HG03095 (cell line): ENCODE data around the gene B2M.
"Not testable (repeated sequence)": the region's sequence is repeated elsewhere in the genome, so short reads cannot be mapped to it uniquely, and the experiment has no call there.

Source experiments
- ATAC-seq: cut with Tn5 transposase; IDR thresholded peaks from one replicate; pipeline ENCODE4 v1.9.1; 2021; ENCODE audit warnings: moderate library complexity; ENCODE audit not compliant: unreplicated experiment

B2M gene

DNA sequence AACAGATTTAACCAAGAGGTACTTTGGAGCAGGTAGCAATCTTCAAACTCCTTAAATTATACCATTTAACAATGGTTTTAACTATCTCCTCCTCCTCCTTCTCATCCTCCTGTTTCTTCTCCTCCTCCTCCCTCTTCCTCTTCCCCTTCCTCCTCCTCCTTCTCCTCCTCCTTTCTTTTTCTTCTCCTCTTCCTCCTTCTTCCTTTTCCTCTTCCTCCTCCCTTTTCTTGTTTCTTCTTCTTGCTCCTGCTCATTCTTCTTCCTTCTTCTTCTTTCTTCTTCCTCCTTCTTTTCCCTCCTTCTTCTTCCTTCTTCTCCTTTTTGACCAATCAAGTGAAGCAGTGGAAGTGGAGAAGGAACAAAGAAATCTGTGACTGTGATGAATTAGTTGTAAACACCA, 14.3 kb upstream of the B2M start:
- ATAC-seq = no peak

DNA sequence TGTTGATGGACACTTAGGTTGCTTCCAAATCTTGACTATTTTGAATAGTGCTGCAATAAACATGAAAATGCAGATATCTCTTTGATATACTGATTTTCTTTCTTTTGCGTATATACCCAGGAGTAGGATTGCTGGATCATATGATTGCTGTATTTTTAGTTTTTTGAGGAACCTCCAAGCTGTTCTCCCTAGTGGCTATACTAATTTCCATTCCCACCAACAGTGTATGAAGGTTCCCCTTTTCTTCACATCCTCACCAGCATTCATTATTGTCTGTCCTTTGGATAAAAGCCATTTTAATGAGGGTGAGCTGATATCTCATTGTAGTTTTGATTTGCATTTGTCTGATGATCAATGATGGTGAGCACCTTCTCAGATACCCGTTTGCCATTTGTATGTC, 12.7 kb upstream of the B2M start:
- no peak for ATAC-seq

DNA sequence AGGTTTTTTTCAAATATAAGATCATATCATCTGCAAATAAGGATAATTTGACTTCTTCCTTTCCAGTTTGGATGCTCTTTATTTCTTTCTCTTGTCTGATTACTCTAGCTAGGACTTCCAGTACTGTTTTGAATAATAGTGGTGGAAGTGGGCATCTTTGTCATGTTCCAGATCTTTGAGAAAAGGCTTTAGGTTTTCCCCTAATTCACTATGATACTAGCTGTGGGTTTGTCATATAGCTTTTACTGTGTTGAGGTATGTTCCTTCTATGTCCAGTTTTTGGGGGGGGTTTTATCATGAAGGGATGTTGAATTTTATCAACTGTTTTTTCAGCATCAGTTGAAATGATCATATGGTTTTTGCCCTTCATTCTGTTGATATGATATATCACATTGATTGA, 10.6 kb upstream of the B2M start:
- ATAC-seq = not testable (repeated sequence)

DNA sequence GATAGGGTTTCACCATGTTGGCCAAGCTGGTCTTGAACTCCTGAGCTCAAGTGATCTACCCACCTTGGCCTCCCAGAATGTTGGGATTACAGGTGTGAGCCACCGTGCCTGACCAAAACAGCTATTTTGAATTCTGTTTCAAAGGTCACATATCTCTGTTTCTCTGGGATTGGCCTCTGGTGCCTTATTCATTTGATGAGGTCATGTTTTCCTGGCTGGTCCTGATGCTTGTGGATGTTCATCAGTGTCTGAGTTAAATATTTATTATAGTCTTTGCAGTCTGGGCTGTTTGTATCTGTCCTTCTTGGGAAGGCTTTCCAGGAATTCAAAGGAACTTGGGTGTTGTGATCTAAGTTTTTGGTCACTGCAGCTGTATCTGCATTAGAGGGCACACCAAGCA, 5.3 kb upstream of the B2M start:
- ATAC-seq = no peak

DNA sequence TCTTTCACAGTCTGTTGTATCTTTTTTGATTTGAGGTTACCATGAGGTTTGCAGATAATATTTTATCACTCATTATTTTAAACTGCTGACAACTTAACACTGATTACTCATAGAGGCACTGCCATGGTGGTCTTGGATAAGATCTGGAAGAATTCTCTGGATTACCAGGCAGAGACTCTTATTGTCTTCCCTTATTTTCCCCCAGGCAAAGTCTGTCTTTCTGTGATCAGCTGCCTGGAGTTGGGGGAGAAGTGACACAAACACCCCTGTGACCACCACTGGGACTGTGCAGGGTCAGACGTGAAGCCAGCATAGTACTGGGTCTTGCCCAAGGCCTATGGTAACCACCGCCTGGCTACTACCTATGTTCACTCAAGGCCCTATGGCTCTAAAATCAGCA, 4.9 kb upstream of the B2M start:
- ATAC-seq = no peak

DNA sequence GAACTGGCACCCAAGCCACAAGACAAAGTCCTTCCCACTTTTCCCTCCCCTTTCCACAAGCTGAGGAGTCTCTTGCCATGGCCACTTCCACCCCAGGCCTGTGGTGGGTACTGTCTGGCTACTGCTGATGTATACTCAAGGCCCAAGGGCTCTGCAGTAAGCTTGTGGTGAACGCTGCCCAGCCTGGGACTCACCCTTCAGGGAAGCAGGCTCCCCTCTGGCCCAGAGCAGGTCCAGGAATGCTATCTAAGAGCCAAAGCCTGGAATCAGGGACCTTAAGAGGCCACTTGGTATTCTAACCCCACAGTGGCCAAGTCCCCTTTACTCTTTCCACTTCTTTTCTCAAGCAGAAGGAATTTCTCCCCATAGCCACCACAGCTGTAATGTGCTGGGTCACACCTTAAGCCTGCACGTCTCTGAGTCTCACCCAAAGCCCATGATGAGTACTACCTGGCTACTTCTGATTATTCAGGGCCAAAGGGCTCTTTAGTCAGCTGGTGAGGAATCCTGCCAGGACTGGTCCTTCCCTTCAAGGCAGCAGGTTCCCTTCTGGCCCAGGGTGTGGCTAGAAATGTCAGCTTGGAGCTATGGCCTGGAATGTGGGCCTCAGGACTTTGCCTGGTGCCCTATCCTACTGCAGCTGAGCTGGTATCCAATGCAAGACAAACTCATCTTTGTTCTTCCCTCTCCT, 4.2 kb upstream of the B2M start:
- no peak for ATAC-seq

DNA sequence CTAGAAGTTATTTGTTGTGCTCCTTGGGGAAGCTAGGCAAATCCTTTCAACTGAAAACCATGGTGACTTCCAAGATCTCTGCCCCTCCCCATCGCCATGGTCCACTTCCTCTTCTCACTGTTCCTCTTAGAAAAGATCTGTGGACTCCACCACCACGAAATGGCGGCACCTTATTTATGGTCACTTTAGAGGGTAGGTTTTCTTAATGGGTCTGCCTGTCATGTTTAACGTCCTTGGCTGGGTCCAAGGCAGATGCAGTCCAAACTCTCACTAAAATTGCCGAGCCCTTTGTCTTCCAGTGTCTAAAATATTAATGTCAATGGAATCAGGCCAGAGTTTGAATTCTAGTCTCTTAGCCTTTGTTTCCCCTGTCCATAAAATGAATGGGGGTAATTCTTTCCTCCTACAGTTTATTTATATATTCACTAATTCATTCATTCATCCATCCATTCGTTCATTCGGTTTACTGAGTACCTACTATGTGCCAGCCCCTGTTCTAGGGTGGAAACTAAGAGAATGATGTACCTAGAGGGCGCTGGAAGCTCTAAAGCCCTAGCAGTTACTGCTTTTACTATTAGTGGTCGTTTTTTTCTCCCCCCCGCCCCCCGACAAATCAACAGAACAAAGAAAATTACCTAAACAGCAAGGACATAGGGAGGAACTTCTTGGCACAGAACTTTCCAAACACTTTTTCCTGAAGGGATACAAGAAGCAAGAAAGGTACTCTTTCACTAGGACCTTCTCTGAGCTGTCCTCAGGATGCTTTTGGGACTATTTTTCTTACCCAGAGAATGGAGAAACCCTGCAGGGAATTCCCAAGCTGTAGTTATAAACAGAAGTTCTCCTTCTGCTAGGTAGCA, 851 bp upstream of the B2M start:
- no peak for ATAC-seq

DNA sequence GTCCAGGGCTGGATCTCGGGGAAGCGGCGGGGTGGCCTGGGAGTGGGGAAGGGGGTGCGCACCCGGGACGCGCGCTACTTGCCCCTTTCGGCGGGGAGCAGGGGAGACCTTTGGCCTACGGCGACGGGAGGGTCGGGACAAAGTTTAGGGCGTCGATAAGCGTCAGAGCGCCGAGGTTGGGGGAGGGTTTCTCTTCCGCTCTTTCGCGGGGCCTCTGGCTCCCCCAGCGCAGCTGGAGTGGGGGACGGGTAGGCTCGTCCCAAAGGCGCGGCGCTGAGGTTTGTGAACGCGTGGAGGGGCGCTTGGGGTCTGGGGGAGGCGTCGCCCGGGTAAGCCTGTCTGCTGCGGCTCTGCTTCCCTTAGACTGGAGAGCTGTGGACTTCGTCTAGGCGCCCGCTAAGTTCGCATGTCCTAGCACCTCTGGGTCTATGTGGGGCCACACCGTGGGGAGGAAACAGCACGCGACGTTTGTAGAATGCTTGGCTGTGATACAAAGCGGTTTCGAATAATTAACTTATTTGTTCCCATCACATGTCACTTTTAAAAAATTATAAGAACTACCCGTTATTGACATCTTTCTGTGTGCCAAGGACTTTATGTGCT, 527 bp downstream of the B2M start:
- ATAC-seq = peak; percentile 6

DNA sequence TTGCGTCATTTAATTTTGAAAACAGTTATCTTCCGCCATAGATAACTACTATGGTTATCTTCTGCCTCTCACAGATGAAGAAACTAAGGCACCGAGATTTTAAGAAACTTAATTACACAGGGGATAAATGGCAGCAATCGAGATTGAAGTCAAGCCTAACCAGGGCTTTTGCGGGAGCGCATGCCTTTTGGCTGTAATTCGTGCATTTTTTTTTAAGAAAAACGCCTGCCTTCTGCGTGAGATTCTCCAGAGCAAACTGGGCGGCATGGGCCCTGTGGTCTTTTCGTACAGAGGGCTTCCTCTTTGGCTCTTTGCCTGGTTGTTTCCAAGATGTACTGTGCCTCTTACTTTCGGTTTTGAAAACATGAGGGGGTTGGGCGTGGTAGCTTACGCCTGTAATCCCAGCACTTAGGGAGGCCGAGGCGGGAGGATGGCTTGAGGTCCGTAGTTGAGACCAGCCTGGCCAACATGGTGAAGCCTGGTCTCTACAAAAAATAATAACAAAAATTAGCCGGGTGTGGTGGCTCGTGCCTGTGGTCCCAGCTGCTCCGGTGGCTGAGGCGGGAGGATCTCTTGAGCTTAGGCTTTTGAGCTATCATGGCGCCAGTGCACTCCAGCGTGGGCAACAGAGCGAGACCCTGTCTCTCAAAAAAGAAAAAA, 1.2 kb downstream of the B2M start:
- no peak for ATAC-seq

DNA sequence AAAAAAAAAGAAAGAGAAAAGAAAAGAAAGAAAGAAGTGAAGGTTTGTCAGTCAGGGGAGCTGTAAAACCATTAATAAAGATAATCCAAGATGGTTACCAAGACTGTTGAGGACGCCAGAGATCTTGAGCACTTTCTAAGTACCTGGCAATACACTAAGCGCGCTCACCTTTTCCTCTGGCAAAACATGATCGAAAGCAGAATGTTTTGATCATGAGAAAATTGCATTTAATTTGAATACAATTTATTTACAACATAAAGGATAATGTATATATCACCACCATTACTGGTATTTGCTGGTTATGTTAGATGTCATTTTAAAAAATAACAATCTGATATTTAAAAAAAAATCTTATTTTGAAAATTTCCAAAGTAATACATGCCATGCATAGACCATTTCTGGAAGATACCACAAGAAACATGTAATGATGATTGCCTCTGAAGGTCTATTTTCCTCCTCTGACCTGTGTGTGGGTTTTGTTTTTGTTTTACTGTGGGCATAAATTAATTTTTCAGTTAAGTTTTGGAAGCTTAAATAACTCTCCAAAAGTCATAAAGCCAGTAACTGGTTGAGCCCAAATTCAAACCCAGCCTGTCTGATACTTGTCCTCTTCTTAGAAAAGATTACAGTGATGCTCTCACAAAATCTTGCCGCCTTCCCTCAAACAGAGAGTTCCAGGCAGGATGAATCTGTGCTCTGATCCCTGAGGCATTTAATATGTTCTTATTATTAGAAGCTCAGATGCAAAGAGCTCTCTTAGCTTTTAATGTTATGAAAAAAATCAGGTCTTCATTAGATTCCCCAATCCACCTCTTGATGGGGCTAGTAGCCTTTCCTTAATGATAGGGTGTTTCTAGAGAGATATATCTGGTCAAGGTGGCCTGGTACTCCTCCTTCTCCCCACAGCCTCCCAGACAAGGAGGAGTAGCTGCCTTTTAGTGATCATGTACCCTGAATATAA, 2.0 kb downstream of the B2M start:
- ATAC-seq = no peak

DNA sequence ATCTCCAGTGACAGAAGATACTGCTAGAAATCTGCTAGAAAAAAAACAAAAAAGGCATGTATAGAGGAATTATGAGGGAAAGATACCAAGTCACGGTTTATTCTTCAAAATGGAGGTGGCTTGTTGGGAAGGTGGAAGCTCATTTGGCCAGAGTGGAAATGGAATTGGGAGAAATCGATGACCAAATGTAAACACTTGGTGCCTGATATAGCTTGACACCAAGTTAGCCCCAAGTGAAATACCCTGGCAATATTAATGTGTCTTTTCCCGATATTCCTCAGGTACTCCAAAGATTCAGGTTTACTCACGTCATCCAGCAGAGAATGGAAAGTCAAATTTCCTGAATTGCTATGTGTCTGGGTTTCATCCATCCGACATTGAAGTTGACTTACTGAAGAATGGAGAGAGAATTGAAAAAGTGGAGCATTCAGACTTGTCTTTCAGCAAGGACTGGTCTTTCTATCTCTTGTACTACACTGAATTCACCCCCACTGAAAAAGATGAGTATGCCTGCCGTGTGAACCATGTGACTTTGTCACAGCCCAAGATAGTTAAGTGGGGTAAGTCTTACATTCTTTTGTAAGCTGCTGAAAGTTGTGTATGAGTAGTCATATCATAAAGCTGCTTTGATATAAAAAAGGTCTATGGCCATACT, 4.0 kb downstream of the B2M start:
- ATAC-seq = no peak

DNA sequence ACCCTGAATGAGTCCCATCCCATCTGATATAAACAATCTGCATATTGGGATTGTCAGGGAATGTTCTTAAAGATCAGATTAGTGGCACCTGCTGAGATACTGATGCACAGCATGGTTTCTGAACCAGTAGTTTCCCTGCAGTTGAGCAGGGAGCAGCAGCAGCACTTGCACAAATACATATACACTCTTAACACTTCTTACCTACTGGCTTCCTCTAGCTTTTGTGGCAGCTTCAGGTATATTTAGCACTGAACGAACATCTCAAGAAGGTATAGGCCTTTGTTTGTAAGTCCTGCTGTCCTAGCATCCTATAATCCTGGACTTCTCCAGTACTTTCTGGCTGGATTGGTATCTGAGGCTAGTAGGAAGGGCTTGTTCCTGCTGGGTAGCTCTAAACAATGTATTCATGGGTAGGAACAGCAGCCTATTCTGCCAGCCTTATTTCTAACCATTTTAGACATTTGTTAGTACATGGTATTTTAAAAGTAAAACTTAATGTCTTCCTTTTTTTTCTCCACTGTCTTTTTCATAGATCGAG, 4.5 kb downstream of the B2M start:
- ATAC-seq = no peak

DNA sequence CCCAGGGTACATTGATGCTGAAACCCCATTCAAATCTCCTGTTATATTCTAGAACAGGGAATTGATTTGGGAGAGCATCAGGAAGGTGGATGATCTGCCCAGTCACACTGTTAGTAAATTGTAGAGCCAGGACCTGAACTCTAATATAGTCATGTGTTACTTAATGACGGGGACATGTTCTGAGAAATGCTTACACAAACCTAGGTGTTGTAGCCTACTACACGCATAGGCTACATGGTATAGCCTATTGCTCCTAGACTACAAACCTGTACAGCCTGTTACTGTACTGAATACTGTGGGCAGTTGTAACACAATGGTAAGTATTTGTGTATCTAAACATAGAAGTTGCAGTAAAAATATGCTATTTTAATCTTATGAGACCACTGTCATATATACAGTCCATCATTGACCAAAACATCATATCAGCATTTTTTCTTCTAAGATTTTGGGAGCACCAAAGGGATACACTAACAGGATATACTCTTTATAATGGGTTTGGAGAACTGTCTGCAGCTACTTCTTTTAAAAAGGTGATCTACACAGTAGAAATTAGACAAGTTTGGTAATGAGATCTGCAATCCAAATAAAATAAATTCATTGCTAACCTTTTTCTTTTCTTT, 5.8 kb downstream of the B2M start:
- no peak for ATAC-seq

DNA sequence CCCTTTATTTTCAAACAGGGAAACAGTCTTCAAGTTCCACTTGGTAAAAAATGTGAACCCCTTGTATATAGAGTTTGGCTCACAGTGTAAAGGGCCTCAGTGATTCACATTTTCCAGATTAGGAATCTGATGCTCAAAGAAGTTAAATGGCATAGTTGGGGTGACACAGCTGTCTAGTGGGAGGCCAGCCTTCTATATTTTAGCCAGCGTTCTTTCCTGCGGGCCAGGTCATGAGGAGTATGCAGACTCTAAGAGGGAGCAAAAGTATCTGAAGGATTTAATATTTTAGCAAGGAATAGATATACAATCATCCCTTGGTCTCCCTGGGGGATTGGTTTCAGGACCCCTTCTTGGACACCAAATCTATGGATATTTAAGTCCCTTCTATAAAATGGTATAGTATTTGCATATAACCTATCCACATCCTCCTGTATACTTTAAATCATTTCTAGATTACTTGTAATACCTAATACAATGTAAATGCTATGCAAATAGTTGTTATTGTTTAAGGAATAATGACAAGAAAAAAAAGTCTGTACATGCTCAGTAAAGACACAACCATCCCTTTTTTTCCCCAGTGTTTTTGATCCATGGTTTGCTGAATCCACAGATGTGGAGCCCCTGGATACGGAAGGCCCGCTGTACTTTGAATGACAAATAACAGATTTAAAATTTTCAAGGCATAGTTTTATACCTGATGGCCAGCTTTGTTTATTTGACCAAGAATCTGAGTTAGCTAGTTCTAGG, 7.0 kb downstream of the B2M start:
- no peak for ATAC-seq

DNA sequence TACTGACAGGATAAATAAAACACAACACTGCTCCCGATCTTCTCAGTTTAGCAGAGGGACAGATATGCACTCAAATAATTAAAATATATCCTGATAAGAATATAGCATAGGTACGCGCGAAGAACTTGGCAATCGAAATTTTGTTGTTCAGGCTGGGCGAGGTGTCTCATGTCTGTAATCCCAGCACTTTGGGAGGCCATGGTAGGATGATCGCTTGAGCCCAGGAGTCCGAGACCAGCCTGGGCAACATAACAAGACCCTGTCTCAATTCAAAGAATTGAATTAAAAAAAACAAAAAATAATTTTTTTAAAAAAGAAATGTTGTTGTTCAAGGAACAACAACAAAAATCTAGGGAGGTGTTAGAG, 7.6 kb downstream of the B2M start:
- ATAC-seq = no peak

DNA sequence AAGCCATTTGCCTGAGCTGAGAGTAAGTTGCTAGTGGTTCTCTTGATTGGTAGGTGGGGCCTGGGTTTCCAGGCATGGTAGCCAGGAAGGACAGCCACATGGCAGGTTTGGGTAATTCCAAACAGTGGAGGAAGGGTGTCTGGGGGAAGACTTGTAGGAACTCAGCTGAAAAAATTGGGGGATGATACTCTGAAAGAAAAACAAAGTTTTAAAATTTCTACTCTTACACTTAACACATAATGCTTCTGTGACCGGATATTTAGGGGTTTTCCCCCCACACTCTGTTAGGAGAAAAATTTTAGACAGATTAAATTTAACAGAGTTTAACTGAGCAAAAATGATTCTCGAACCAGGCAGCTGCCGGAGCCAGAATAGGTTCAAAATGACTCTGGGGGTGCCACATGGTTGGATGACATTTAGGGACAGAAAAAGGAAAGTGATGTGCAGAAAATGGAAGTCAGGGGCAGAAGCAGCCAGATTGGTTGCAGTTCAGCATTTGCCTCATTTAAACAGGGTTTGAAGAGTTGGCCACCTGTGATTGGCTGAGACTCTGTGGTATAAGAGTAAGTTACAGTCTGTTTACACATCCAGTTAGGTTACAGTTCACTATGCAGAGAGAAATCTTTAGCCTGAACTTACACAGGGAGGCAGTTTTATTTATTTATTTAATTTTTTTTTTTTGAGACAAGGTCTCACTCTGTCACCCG, 8.1 kb downstream of the B2M start:
- ATAC-seq = peak; percentile 50

DNA sequence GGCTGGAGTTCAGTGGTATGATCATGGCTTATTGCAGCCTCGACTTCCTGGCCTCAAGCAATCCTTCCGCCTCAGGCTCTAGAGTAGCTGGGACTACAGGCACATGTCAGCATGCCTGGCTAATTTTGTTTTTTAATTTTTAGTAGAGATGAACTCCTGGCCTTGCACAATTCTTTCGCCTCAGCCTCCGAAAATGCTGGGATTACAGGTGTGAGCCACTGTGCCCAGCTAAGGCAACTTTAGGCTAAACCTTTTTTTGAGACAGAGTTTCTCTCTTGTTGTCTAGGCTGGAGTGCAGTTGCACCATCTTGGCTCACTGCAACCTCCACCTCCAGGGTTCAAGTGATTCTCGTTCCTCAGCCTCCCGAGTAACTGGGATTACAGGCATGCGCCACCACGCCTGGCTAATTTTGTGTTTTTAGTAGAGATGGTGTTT, 8.7 kb downstream of the B2M start:
- not testable (repeated sequence) for ATAC-seq
